SK-N-SH treated with all-trans-retinoic acid at 6 μM for 48 hours (cell line): Measurements from ENCODE around the gene RAB3B.

ENCODE experiments used
- ATAC-seq: fragments of 200-7000 bp; cut with Tn5 transposase; 3 replicates; pipeline ENCODE4 v1.9.1; 2020; ENCODE audit warnings: mild to moderate bottlenecking, moderate library complexity
- ARNTL ChIP-seq: fragments of 450-650 bp; formaldehyde crosslinking; IDR thresholded peaks from 2 replicates; pipeline ENCODE4 v1.5.0; 2020; ENCODE audit warnings: low read depth, mild to moderate bottlenecking, moderate library complexity, borderline replicate concordance
- BACH2 ChIP-seq: fragments of 250-450 bp; sonication (Bioruptor Pico); IDR thresholded peaks from 2 replicates; pipeline ENCODE4 v1.9.0; 2021; ENCODE audit warnings: mild to moderate bottlenecking, borderline replicate concordance
- CSDC2 ChIP-seq: fragments of 250-450 bp; sonication (Bioruptor Pico); IDR thresholded peaks from 2 replicates; pipeline ENCODE4 v1.5.0; 2020; ENCODE audit warnings: mild to moderate bottlenecking, moderate library complexity
- ESRRG ChIP-seq: fragments of 250-450 bp; sonication (Bioruptor Pico); IDR thresholded peaks from 2 replicates; pipeline ENCODE4 v1.6.1; 2021; ENCODE audit warnings: mild to moderate bottlenecking
- GLIS3 ChIP-seq: fragments of 250-450 bp; sonication (Bioruptor Pico); IDR thresholded peaks from 2 replicates; pipeline ENCODE4 v1.5.0; 2020; ENCODE audit warnings: mild to moderate bottlenecking, moderate library complexity
- ISL1 ChIP-seq: fragments of 250-450 bp; sonication (Bioruptor Pico); IDR thresholded peaks from 2 replicates; pipeline ENCODE4 v2.1.2; 2022; ENCODE audit warnings: mild to moderate bottlenecking, moderate library complexity
- PPARA ChIP-seq: fragments of 250-450 bp; sonication (Bioruptor Pico); IDR thresholded peaks from 2 replicates; pipeline ENCODE4 v1.5.0; 2020; ENCODE audit warnings: mild to moderate bottlenecking, borderline replicate concordance
- RARB ChIP-seq: fragments of 250-450 bp; sonication (Bioruptor Pico); IDR thresholded peaks from 2 replicates; pipeline ENCODE4 v1.8.0; 2021; ENCODE audit warnings: mild to moderate bottlenecking, moderate library complexity
- TOX ChIP-seq: fragments of 250-450 bp; sonication (Bioruptor Pico); IDR thresholded peaks from 2 replicates; pipeline ENCODE4 v1.8.0; 2021; ENCODE audit warnings: mild to moderate bottlenecking, moderate library complexity, borderline replicate concordance
- ZC3H10 ChIP-seq: fragments of 250-450 bp; sonication (Bioruptor Pico); IDR thresholded peaks from 2 replicates; pipeline ENCODE4 v1.5.1; 2021; ENCODE audit warnings: mild to moderate bottlenecking, moderate library complexity
- ZFP3 ChIP-seq: fragments of 250-450 bp; sonication (Bioruptor Pico); IDR thresholded peaks from 2 replicates; pipeline ENCODE4 v1.5.0; 2020; ENCODE audit warnings: mild to moderate bottlenecking, moderate library complexity
- ZFP30 ChIP-seq: fragments of 450-650 bp; formaldehyde crosslinking; IDR thresholded peaks from 2 replicates; pipeline ENCODE4 v1.5.0; 2022; ENCODE audit warnings: mild to moderate bottlenecking, moderate library complexity
- ZNF565 ChIP-seq: fragments of 450-650 bp; formaldehyde crosslinking; conservative IDR thresholded peaks from 2 replicates; pipeline ENCODE4 v1.5.0; 2020; ENCODE audit warnings: low read depth, mild to moderate bottlenecking, moderate library complexity
- ZNF70 ChIP-seq: fragments of 450-650 bp; formaldehyde crosslinking; IDR thresholded peaks from 2 replicates; pipeline ENCODE4 v1.5.0; 2020; ENCODE audit warnings: mild to moderate bottlenecking, moderate library complexity
- ZNF8 ChIP-seq: fragments of 450-650 bp; formaldehyde crosslinking; IDR thresholded peaks from 2 replicates; pipeline ENCODE4 v1.5.0; 2020; ENCODE audit warnings: mild to moderate bottlenecking, moderate library complexity
- TF ChIP-seq, protein P1 (sequence below): fragments of 250-450 bp; sonication (Bioruptor Pico); IDR thresholded peaks from 2 replicates; pipeline ENCODE4 v1.5.0; 2020; ENCODE audit warnings: mild to moderate bottlenecking, moderate library complexity
- TF ChIP-seq, protein P2 (sequence below): fragments of 250-450 bp; sonication (Bioruptor Pico); IDR thresholded peaks from 2 replicates; pipeline ENCODE4 v1.8.0; 2020; ENCODE audit warnings: mild to moderate bottlenecking, moderate library complexity, borderline replicate concordance
- TF ChIP-seq, protein P3 (sequence below): fragments of 250-450 bp; sonication (Bioruptor Pico); IDR thresholded peaks from 2 replicates; pipeline ENCODE4 v1.8.0; 2021; ENCODE audit warnings: low read depth, mild to moderate bottlenecking, moderate library complexity, borderline replicate concordance
- TF ChIP-seq, protein P4 (sequence below): fragments of 250-450 bp; sonication (Bioruptor Pico); IDR thresholded peaks from 2 replicates; pipeline ENCODE4 v1.5.1; 2020; ENCODE audit warnings: low read depth, mild to moderate bottlenecking, moderate library complexity
- TF ChIP-seq, protein P5 (sequence below): fragments of 250-450 bp; sonication (Bioruptor Pico); IDR thresholded peaks from 2 replicates; pipeline ENCODE4 v1.5.1; 2021; ENCODE audit warnings: mild to moderate bottlenecking, moderate library complexity

RAB3B gene

GRCh38 chr1:51877434-51878307 is 112.8 kb downstream of the RAB3B start:
- TF ChIP-seq, protein P1, sequence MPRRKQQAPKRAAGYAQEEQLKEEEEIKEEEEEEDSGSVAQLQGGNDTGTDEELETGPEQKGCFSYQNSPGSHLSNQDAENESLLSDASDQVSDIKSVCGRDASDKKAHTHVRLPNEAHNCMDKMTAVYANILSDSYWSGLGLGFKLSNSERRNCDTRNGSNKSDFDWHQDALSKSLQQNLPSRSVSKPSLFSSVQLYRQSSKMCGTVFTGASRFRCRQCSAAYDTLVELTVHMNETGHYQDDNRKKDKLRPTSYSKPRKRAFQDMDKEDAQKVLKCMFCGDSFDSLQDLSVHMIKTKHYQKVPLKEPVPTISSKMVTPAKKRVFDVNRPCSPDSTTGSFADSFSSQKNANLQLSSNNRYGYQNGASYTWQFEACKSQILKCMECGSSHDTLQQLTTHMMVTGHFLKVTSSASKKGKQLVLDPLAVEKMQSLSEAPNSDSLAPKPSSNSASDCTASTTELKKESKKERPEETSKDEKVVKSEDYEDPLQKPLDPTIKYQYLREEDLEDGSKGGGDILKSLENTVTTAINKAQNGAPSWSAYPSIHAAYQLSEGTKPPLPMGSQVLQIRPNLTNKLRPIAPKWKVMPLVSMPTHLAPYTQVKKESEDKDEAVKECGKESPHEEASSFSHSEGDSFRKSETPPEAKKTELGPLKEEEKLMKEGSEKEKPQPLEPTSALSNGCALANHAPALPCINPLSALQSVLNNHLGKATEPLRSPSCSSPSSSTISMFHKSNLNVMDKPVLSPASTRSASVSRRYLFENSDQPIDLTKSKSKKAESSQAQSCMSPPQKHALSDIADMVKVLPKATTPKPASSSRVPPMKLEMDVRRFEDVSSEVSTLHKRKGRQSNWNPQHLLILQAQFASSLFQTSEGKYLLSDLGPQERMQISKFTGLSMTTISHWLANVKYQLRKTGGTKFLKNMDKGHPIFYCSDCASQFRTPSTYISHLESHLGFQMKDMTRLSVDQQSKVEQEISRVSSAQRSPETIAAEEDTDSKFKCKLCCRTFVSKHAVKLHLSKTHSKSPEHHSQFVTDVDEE (CRISPR knock-in tag) = no peak
- TF ChIP-seq ARNTL (no peak), PPARA (CRISPR knock-in tag) (no peak), ZNF565 (CRISPR knock-in tag) (no peak)
- peak; percentile 25 for ATAC-seq

DNA sequence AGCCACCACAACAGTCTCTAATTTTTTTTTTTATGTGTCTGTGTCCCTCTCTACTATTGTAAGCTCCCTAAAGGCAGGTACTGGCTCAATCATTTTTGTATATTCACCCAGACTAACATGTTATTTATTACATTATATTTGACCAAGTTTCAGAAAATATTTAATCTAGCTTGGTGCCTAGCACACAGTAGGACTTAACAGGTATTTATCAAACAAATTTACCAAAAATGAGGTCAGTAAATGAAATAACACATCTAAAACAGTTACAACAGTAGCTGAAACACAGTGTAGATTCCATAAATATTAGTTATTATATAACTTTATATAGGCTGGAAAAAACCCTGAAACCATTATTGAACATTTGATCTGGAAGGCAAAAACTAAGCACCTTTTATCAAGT is 114.7 kb downstream of the RAB3B start:
- no peak for ATAC-seq
- TF ChIP-seq ESRRG (CRISPR knock-in tag) (no peak), PPARA (CRISPR knock-in tag) (no peak), RARB (CRISPR knock-in tag) (no peak), ZNF565 (CRISPR knock-in tag) (no peak), ZNF70 (CRISPR knock-in tag) (no peak), ZNF8 (no peak), CSDC2 (no peak), ZC3H10 (no peak), ZFP3 (no peak), ISL1 (CRISPR knock-in tag) (no peak), BACH2 (no peak), GLIS3 (CRISPR knock-in tag) (no peak), ZFP30 (CRISPR knock-in tag) (no peak), TOX (no peak), ARNTL (no peak)
- TF ChIP-seq, protein P2, sequence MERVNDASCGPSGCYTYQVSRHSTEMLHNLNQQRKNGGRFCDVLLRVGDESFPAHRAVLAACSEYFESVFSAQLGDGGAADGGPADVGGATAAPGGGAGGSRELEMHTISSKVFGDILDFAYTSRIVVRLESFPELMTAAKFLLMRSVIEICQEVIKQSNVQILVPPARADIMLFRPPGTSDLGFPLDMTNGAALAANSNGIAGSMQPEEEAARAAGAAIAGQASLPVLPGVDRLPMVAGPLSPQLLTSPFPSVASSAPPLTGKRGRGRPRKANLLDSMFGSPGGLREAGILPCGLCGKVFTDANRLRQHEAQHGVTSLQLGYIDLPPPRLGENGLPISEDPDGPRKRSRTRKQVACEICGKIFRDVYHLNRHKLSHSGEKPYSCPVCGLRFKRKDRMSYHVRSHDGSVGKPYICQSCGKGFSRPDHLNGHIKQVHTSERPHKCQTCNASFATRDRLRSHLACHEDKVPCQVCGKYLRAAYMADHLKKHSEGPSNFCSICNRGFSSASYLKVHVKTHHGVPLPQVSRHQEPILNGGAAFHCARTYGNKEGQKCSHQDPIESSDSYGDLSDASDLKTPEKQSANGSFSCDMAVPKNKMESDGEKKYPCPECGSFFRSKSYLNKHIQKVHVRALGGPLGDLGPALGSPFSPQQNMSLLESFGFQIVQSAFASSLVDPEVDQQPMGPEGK (CRISPR knock-in tag) = no peak
- TF ChIP-seq, protein P1 (CRISPR knock-in tag) = no peak
- TF ChIP-seq, protein P3, sequence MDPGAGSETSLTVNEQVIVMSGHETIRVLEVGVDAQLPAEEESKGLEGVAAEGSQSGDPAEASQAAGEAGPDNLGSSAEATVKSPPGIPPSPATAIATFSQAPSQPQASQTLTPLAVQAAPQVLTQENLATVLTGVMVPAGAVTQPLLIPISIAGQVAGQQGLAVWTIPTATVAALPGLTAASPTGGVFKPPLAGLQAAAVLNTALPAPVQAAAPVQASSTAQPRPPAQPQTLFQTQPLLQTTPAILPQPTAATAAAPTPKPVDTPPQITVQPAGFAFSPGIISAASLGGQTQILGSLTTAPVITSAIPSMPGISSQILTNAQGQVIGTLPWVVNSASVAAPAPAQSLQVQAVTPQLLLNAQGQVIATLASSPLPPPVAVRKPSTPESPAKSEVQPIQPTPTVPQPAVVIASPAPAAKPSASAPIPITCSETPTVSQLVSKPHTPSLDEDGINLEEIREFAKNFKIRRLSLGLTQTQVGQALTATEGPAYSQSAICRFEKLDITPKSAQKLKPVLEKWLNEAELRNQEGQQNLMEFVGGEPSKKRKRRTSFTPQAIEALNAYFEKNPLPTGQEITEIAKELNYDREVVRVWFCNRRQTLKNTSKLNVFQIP = no peak
- TF ChIP-seq, protein P4, sequence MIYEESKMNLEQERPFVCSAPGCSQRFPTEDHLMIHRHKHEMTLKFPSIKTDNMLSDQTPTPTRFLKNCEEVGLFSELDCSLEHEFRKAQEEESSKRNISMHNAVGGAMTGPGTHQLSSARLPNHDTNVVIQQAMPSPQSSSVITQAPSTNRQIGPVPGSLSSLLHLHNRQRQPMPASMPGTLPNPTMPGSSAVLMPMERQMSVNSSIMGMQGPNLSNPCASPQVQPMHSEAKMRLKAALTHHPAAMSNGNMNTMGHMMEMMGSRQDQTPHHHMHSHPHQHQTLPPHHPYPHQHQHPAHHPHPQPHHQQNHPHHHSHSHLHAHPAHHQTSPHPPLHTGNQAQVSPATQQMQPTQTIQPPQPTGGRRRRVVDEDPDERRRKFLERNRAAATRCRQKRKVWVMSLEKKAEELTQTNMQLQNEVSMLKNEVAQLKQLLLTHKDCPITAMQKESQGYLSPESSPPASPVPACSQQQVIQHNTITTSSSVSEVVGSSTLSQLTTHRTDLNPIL (CRISPR knock-in tag) = no peak
- TF ChIP-seq, protein P5, sequence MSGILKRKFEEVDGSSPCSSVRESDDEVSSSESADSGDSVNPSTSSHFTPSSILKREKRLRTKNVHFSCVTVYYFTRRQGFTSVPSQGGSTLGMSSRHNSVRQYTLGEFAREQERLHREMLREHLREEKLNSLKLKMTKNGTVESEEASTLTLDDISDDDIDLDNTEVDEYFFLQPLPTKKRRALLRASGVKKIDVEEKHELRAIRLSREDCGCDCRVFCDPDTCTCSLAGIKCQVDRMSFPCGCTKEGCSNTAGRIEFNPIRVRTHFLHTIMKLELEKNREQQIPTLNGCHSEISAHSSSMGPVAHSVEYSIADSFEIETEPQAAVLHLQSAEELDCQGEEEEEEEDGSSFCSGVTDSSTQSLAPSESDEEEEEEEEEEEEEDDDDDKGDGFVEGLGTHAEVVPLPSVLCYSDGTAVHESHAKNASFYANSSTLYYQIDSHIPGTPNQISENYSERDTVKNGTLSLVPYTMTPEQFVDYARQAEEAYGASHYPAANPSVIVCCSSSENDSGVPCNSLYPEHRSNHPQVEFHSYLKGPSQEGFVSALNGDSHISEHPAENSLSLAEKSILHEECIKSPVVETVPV (CRISPR knock-in tag) = no peak
